ENCODE data around the gene UMPS. TPM values are rescaled to one million over a fixed set of nuclear protein-coding genes. Genes with fewer than 3 reads are reported as not detected.
A peak's percentile ranks its signal among the peaks of the same experiment; 100 is the strongest.
"Not testable (repeated sequence)": the region's sequence is repeated elsewhere in the genome, so short reads cannot be mapped to it uniquely, and the experiment has no call there.

UMPS gene
- total and polyA plus RNA-seq, 2 experiments from 2014 or later = 25.9 to 37.3 TPM

DNA sequence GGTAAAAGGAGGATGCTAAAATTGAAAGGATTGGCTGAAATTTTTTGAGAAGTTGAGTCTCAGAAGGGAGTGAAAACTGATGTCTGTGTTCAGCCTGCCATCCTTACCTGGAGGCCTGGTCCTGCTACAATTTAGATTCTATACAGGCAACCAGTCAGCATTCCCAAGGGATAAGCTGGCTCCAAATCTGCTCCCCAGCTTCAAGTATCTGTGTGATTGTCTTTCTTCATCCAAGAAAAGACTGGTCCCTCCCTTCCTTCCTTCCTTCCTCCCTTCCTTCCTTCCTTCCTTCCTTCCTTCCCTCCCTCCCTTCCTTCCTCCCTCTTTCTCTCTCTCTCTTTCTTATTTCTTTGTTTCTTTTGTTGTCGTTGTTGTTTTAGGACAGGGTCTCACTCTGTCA, 24.7 kb upstream of the UMPS start:
- Histone ChIP-seq H3K9me3 (ENCODE audit: low read depth) (no peaks in the 10 kb centered on the region), H3K9me2 (replicated peaks; ENCODE audit: insufficient read depth) (no peaks in the 10 kb centered on the region), H3K27ac (no peak overlapping the region), H3K36me3 (replicated peaks; ENCODE audit: insufficient read depth, low read depth) (no peaks in the 10 kb centered on the region), H3K79me2 (no peaks in the 10 kb centered on the region), H3K4me1 (ENCODE audit: insufficient read depth) (no peaks in the 10 kb centered on the region), H4K20me1 (ENCODE audit: insufficient read depth, poor library complexity, severe bottlenecking) (no peaks in the 10 kb centered on the region), H3K27me3 (no peaks in the 10 kb centered on the region), H3K4me2 (no peak overlapping the region), H3K4me3 (no peak overlapping the region), H2AFZ (no peak overlapping the region)
- TF ChIP-seq EZH2phosphoT487 (IDR thresholded peaks at IDR 0.05; ENCODE audit: low read depth, severe bottlenecking, unreplicated experiment) = no peak
- TF ChIP-seq, protein P1, sequence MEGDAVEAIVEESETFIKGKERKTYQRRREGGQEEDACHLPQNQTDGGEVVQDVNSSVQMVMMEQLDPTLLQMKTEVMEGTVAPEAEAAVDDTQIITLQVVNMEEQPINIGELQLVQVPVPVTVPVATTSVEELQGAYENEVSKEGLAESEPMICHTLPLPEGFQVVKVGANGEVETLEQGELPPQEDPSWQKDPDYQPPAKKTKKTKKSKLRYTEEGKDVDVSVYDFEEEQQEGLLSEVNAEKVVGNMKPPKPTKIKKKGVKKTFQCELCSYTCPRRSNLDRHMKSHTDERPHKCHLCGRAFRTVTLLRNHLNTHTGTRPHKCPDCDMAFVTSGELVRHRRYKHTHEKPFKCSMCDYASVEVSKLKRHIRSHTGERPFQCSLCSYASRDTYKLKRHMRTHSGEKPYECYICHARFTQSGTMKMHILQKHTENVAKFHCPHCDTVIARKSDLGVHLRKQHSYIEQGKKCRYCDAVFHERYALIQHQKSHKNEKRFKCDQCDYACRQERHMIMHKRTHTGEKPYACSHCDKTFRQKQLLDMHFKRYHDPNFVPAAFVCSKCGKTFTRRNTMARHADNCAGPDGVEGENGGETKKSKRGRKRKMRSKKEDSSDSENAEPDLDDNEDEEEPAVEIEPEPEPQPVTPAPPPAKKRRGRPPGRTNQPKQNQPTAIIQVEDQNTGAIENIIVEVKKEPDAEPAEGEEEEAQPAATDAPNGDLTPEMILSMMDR (IDR thresholded peaks at IDR 0.05; ENCODE audit: poor library complexity) = no peak
- no peak for TF ChIP-seq EZH2 (IDR thresholded peaks at IDR 0.05; ENCODE audit: borderline replicate concordance)
- no peak for DNase-seq (ENCODE audit: low spot score)
- WGBS (ENCODE audit: low lambda C conversion rate, missing lambda C conversion rate) = 100% methylated on average over 1 of the region's 1 CpG

DNA sequence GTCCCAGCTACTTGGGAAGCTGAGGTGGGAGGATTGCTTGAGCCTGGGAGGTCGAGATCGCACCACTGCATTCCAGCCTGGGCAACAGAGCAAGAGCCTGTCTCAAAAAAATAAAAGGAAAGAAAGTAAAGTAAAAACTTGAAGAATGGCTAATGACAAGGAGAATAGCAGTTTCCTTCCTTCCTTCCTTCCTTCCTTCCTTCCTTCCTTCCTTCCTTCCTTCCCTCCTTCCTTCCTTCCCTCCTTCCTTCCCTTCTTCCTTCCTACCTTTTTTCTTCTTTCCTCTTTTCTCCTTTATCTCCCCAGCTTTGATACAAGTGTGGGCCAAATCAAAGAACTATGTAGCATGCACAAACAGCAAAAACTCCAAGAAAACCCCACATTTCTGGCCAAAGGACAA, 23.0 kb upstream of the UMPS start:
- Histone ChIP-seq H3K4me2 (peak overlapping the region; percentile 39), H3K27ac (peak overlapping the region; percentile 48)
- H3K9me2 ChIP-seq (replicated peaks; ENCODE audit: insufficient read depth); H3K4me3 ChIP-seq; H2AFZ ChIP-seq; H3K27me3 ChIP-seq; H3K4me1 ChIP-seq (ENCODE audit: insufficient read depth); H3K79me2 ChIP-seq; DNase-seq (ENCODE audit: low spot score); H3K9me3 ChIP-seq (ENCODE audit: low read depth); H3K36me3 ChIP-seq (replicated peaks; ENCODE audit: insufficient read depth, low read depth); H4K20me1 ChIP-seq (ENCODE audit: insufficient read depth, poor library complexity, severe bottlenecking): not testable (repeated sequence)
- 87% methylated on average over 2 of the region's 2 CpGs for WGBS (ENCODE audit: low lambda C conversion rate, missing lambda C conversion rate)

DNA sequence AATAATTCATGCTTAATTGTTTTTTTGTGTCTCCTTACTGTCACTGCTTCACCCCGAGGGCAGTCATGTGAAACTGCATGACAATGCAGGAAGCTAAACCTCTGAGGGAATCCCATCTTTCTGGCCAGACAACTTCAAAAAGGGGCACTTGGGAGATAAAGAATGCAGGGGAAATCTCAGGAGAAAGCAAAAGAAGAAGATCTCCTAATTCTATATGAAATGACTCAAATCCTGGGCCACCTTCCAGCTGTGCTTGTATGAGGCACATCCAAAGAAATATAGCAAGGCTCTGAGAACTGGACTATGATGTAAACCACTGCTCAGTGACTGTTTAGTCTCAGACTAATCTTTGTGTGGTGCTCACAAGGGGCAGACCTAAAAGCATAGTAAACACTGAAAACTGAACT, 22.6 kb upstream of the UMPS start:
- Histone ChIP-seq H3K4me2 (peak overlapping the region; percentile 39), H3K36me3 (replicated peaks; ENCODE audit: insufficient read depth, low read depth) (no peaks in the 10 kb centered on the region), H2AFZ (no peak overlapping the region), H3K9me2 (replicated peaks; ENCODE audit: insufficient read depth) (no peaks in the 10 kb centered on the region), H4K20me1 (ENCODE audit: insufficient read depth, poor library complexity, severe bottlenecking) (no peaks in the 10 kb centered on the region), H3K4me3 (no peak overlapping the region), H3K4me1 (ENCODE audit: insufficient read depth) (no peaks in the 10 kb centered on the region), H3K9me3 (ENCODE audit: low read depth) (no peaks in the 10 kb centered on the region), H3K27ac (peak overlapping the region; percentile 48), H3K79me2 (no peaks in the 10 kb centered on the region), H3K27me3 (no peaks in the 10 kb centered on the region)
- TF ChIP-seq EZH2 (IDR thresholded peaks at IDR 0.05; ENCODE audit: borderline replicate concordance) (no peak), EZH2phosphoT487 (IDR thresholded peaks at IDR 0.05; ENCODE audit: low read depth, severe bottlenecking, unreplicated experiment) (no peak)
- TF ChIP-seq, protein P1 (IDR thresholded peaks at IDR 0.05; ENCODE audit: poor library complexity) = no peak
- peak; percentile 45 for DNase-seq (ENCODE audit: low spot score)
- WGBS (ENCODE audit: low lambda C conversion rate, missing lambda C conversion rate) = 18% methylated on average over 1 of the region's 1 CpG

DNA sequence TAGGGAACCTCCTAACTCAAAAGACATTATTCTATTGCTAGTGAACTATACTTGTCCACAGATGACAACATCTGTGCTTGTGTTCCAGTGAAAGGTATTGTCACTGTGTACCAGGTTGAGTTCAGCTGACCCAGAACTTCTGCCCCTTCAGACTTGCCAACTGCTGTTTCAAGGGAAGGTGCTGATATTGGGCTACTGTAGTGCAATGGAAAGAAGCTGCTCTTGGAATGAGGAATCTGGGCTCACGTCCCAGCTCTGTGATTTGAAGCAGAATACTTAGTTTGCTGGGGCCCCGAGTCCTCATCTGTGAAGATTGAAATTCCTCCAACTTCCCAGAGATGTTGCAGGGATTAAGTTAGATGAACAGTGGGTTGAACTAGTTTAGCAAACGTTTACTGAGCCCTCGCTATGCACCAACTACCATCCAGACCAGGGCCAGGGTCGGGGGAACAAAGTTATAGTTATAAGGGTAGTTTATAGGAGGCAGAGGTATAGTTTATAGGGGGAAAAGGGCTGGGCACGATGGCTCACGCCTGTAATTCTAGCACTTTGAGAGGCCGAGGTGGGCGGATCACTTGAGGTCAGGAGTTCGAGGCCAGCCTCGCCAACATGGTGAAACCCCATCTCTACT, 15.9 kb upstream of the UMPS start:
- H3K4me3 ChIP-seq = no peak overlapping the region
- DNase-seq (ENCODE audit: low spot score) = no peak

More for the DNA sequence above, 15.9 kb upstream of the UMPS start:
- no peaks in the 10 kb centered on the region for H3K27me3 ChIP-seq
- H3K36me3 ChIP-seq (replicated peaks; ENCODE audit: insufficient read depth, low read depth) = no peaks in the 10 kb centered on the region
- no peaks in the 10 kb centered on the region for H3K9me2 ChIP-seq (replicated peaks; ENCODE audit: insufficient read depth)
- no peaks in the 10 kb centered on the region for H4K20me1 ChIP-seq (ENCODE audit: insufficient read depth, poor library complexity, severe bottlenecking)
- H3K27ac ChIP-seq = peak overlapping the region; percentile 4
- peaks cover 6% of the 10 kb centered on the region for H3K4me1 ChIP-seq (ENCODE audit: insufficient read depth)
- TF ChIP-seq, protein P1 (IDR thresholded peaks at IDR 0.05; ENCODE audit: poor library complexity) = no peak
- TF ChIP-seq EZH2phosphoT487 (IDR thresholded peaks at IDR 0.05; ENCODE audit: low read depth, severe bottlenecking, unreplicated experiment) = no peak
- TF ChIP-seq EZH2 (IDR thresholded peaks at IDR 0.05; ENCODE audit: borderline replicate concordance) = no peak
- H3K4me2 ChIP-seq = no peak overlapping the region
- H2AFZ ChIP-seq = no peak overlapping the region
- no peaks in the 10 kb centered on the region for H3K79me2 ChIP-seq
- WGBS (ENCODE audit: low lambda C conversion rate, missing lambda C conversion rate) = 79% methylated on average over 11 of the region's 11 CpGs
- no peaks in the 10 kb centered on the region for H3K9me3 ChIP-seq (ENCODE audit: low read depth)

Data from hepatocyte (in vitro differentiated cells).